HG02571 (cell line): ENCODE results near the gene FIGNL2.
"Not testable (repeated sequence)": the region's sequence is repeated elsewhere in the genome, so short reads cannot be mapped to it uniquely, and the experiment has no call there.

ENCODE experiments used
- ATAC-seq: cut with Tn5 transposase; IDR thresholded peaks from one replicate; pipeline ENCODE4 v1.9.1; 2021; ENCODE audit warnings: mild to moderate bottlenecking, moderate library complexity; ENCODE audit not compliant: unreplicated experiment

Gene FIGNL2

GRCh38 chr12:51837286-51837685 lies 11.2 kb downstream of the FIGNL2 start:
- no peak for ATAC-seq

- no peak for ATAC-seq
Observed at GRCh38 chr12:51836827-51837173, 11.7 kb downstream of the FIGNL2 start.

- no peak for ATAC-seq
Observed at GRCh38 chr12:51836041-51836826, 12.3 kb downstream of the FIGNL2 start.

GRCh38 chr12:51834411-51834810 lies 14.1 kb downstream of the FIGNL2 start:
- ATAC-seq: no peak

GRCh38 chr12:51833448-51834227 lies 14.9 kb downstream of the FIGNL2 start:
- ATAC-seq: no peak

- no peak for ATAC-seq
Observed at GRCh38 chr12:51832354-51833107, 16.0 kb downstream of the FIGNL2 start.

- ATAC-seq: not testable (repeated sequence)
Observed at GRCh38 chr12:51831817-51832216, 16.7 kb downstream of the FIGNL2 start.

GRCh38 chr12:51829641-51830040 lies 18.9 kb downstream of the FIGNL2 start:
- no peak for ATAC-seq

- no peak for ATAC-seq
Observed at GRCh38 chr12:51829011-51829481, 19.5 kb downstream of the FIGNL2 start.

- ATAC-seq: no peak
Observed at GRCh38 chr12:51827925-51828818, 20.3 kb downstream of the FIGNL2 start.

- no peak for ATAC-seq
Observed at GRCh38 chr12:51826881-51827280, 21.6 kb downstream of the FIGNL2 start.

- no peak for ATAC-seq
Observed at GRCh38 chr12:51825216-51825615, 23.3 kb downstream of the FIGNL2 start.

GRCh38 chr12:51823875-51824565 lies 24.5 kb downstream of the FIGNL2 start:
- ATAC-seq: no peak

- ATAC-seq: no peak
Observed at GRCh38 chr12:51822956-51823355, 25.6 kb downstream of the FIGNL2 start.

- ATAC-seq: no peak
Observed at GRCh38 chr12:51822261-51822616, 26.3 kb downstream of the FIGNL2 start.

- ATAC-seq: no peak
Observed at GRCh38 chr12:51821440-51822260, 26.9 kb downstream of the FIGNL2 start.

GRCh38 chr12:51820526-51821439 lies 27.7 kb downstream of the FIGNL2 start:
- no peak for ATAC-seq
